DMS53 treated with DMSO at 0.1 percent for 48 hours (cell line): Measurements from ENCODE around the gene CYP4F22.
"Not testable (repeated sequence)": the region's sequence is repeated elsewhere in the genome, so short reads cannot be mapped to it uniquely, and the experiment has no call there.

ENCODE experiments used
- DNase-seq: peaks from one replicate; lab custom pipeline; 2025; ENCODE audit not compliant: unreplicated experiment; lab: John Stamatoyannopoulos, UW

The CYP4F22 gene

DNA sequence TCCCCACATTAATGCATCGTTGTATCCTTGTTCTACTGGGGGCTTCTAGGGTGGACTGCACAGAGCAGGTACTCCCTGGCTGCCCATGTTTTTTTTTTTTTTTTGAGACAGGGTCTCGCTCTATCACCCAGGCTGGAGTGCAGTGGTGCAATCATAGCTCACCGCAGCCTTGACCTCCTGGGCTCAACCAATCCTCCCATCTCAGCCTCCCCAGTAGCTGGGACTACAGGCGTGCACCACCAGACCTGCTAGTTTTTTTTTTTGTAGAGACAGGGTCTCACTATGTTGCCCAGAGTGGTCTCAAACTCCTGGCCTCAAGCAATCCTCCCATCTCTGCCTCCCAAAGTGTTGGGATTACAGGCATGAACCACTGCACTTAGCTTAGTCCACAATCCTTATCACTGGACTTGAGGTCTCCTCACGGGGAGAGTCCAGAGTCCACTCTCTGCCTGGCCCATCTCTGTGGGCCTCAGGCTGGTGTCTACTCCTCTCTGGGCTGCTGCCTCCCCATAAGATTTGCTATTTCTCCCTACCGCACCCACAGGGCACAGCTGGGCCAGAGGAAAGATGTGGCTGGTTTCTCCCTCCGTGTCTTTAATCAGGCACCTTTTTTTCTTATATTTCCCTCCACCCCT, 56.3 kb downstream of the CYP4F22 start:
- no peak for DNase-seq

DNA sequence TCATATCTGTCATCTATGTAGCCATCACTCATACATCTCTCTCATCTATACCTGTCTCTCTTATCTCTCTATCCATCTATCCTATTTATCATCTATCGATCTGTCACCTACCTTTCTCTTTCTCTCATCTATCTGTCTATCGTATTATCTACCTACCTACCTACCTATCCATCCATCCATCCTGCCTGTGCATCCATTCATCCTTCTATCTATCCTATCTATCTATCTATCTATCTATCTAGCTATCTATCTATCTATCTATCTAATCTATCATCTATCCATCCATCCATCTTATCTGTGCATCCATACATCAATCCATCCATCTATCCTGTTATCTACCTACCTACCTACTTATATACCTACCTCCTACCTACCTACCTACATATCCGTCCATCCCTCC, 62.1 kb downstream of the CYP4F22 start:
- DNase-seq: no peak

DNA sequence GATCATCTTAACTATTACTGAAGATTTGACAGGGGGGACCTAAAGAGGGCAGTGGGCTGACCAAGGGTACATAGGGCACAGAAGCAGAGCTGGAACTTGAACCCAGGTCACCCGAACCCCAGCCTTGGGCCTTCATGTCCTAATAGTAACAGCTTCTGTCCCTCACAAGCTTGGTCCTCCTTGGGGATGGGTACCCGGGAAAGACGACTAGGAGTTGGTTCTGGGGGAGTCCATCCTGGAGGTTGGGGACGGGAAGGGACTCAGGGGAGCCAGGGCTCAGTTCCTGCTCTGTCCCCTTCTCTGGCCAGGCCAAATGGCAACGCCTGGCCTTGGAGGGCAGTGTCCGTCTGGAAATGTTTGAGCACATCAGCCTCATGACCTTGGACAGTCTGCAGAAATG, 67.1 kb downstream of the CYP4F22 start:
- DNase-seq: no peak

DNA sequence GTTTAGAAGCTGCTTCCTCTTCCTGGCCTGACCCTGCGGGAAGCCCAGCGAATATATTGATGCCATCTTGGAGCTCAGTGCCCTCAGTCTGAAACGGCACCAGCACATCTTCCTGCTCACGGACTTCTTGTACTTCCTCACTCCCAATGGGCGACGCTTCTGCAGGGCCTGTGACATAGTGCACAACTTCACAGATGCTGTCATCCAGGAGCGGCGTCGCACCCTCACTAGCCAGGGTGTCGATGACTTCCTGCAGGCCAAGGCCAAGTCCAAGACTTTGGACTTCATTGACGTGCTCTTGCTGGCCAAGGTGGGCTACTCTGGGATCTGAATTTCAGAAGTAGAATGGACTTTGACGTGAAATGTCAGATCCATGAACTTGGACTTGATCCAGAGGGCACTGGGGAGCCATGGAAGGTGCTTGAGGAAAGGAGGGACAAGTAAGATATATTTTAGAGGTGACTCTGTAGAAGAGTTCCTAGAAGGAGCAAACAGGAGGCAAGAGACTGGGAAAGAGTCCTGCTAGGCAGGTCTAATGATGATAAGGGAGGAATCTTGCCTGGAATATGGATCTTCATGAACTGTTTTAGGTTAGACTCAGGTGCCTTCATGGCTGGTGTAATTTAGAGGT, 68.3 kb downstream of the CYP4F22 start:
- DNase-seq: no peak

DNA sequence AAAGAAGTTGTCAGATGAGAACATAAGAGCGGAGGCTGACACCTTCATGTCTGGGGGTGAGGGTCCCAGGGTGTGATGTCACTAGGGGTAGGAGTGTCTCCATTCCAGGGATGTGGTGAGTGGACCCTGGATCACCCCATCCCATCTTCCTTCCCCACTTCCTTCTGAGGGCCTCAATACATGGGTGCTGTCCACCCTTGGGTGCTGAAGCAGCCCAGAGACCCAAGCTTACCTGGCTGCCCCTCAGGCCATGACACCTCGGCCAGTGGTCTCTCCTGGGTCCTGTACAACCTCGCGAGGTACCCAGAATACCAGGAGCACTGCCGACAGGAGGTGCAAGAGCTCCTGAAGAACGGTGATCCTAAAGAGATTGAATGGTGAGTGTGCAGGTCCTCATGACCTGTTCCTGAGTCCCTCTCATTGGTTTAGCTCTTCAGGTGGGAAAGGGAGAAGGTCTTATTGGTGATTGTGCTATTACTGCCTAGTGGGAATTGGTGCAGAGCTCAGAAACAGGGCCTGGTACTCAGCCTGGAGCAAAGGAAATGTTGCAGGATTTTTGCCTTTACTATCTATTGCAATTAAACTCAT, 69.0 kb downstream of the CYP4F22 start:
- no peak for DNase-seq

DNA sequence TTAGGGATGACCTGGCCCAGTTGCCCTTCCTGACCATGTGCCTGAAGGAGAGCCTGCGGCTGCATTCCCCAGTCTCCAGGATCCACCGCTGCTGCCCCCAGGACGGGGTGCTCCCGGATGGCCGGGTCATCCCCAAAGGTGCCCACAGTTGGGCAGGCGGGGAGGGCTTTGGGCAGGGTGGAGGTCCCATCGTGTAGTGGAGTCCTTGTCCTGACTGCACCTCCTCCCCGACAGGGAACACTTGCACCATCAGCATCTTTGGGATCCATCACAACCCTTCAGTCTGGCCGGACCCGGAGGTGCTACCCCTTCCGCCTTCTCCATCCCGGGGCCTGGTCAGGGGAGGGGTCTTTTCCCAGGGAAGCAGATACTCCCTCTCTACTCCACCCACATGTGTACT, 75.0 kb downstream of the CYP4F22 start:
- no peak for DNase-seq

DNA sequence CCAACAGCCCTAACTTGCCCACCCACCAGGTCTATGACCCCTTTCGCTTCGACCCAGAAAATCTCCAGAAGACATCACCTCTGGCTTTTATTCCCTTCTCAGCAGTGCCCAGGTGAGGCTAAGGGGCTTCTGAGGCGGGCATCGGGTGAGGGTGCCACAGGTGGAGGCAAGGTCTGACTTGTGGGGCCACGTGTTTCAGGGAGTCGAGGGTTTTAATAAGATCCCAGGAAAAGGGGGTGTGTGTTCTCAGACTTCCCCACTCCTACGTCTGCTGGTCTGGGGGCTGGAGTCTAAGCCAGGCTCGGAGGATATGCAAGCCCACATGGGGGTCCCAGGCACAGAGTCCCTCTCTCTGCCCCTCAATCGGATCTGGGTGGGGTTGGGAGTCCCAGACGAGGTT, 75.8 kb downstream of the CYP4F22 start:
- no peak for DNase-seq

DNA sequence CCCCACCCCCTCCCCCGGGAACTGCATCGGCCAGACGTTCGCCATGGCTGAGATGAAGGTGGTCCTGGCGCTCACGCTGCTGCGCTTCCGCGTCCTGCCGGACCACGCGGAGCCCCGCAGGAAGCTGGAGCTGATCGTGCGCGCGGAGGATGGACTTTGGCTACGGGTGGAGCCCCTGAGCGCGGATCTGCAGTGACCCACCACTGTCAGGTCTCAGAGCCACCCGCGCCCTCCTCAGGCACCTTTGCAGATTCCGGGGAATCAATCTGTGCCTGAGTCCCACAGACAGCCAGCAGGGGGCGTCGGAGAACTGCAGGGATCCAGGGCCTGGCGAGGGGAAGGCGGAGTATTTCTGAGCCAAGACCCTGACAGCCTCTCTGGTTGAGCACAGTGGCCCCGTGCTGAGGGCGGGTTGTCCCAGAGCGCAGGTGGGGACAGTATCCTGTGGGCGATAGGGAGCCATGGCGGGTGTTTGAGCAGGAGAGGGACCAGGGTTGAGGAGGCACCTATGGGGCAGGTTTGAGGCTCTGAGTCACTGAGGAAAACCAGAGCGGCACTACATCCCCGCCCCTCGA, 76.3 kb downstream of the CYP4F22 start:
- peak; percentile 2 for DNase-seq

DNA sequence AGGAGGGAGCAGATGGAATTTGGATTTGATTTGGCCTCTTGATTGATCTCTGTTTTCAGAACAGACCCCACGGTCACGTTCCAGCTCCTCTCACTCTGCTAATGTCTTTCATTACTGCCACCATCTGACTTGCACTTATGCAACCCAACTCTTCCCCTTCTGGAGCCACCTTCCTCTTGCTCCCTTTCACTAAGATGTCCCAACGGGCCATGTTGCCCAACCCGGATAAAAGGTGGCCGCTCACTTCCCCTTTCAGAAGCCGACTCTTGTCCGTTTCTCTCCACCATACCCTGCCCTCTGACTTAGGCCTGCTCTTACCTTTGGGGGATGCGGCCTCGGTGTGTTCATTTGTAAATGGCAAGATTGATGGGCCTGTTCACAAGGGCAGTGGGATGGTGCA, 79.3 kb downstream of the CYP4F22 start:
- no peak for DNase-seq

DNA sequence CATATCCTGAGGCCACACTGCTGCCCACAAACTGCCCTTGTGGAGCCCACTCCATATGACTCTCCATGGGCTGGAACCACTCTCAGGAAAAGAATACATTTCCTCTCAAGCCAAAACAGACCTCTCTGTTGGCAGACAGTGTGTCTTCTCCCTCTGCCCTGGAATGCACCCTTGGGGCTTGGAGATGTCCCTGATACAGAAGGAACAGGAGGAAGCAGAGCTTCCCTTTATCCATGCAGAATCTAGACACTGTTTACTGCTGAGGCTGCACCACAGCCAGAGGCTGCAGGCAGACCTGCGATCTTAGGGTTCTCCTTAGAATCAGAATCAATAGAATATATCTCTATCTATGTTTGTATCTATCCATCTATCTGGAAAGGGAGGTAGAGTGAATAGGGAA, 79.9 kb downstream of the CYP4F22 start:
- DNase-seq: no peak

DNA sequence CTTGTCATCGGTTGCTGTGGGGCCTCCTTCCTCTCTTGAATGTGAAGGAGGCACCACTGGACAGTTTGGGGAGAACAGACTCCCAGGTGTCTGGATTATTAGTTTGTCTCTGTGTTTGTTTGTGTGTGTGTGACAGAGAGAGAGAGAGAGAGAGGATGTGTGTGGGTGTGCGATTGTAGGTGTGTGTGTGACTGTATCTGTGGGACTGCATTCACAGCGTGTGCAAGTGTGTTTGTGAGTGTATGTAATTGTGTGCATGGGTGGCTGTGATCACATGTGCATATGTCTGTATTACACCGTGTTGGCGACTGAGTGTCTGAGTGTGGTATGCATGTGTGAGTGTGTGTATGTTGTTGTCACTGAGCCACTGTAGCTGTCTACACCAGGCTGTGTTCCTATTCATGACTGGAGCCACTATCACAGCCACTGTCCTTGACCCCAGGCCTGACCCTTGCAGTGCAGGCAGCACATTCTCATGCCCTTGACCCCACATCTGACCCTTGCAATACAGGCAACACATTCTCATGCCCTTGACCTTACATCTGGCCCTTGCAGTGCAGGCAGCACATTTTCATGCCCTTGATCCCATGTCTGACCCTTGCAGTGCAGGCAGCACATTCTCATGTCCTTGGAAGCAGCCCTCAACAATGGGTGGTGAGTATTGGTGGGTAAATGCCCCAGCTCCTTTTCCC, 81.6 kb downstream of the CYP4F22 start:
- DNase-seq: no peak

DNA sequence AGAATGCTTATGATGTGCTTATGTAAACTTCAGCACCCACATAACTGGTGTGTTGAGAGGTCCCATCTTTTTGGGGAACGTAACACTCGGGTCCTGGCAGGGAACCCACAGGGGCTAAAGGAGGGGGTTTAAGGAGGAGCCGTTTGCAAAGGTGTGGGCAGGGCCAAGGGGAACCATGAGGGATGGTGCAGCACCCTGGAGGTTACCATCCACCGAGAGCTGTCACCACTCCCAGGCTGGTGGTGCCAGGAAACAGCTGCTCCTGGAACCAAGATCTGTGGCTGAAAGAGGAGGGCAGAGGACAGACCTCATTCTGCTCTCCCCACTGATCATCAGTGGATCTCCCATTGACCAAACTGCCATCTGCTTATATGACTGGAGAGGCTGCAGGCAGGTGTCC, 83.5 kb downstream of the CYP4F22 start:
- DNase-seq: no peak

DNA sequence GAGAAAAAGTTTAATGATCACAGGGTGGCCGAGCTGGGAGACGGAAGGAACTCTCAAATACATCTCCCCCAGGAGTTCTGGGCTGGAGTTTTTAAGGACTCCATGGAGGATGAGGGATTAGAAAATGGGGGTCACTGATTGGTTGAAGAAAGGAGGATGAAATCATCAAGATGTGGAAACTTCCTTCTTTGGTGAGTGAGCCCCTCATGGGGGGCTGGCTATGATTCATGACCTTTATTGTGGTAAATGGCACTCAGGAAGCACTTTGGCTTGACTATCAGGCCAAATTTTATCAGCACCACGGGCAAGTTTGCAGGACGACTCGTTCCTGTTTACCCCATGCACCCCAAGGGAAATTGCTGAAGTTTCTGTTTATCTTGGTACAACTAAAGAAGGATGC, 84.2 kb downstream of the CYP4F22 start:
- not testable (repeated sequence) for DNase-seq

DNA sequence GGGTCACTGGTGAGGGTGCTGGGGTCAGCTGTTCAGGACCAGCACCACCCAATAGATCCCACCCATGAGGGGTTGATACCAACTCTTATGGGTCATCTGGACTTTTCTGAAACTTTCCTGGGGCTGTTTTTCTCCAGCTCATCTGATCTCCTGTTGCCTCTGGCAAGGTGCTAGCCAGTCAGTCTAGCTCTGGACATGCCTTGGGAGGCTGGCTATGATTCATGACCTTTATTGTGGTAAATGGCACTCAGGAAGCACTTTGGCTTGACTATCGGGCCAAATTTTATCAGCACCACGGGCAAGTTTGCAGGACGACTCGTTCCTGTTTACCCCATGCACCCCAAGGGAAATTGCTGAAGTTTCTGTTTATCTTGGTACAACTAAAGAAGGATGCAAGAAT, 85.4 kb downstream of the CYP4F22 start:
- not testable (repeated sequence) for DNase-seq

DNA sequence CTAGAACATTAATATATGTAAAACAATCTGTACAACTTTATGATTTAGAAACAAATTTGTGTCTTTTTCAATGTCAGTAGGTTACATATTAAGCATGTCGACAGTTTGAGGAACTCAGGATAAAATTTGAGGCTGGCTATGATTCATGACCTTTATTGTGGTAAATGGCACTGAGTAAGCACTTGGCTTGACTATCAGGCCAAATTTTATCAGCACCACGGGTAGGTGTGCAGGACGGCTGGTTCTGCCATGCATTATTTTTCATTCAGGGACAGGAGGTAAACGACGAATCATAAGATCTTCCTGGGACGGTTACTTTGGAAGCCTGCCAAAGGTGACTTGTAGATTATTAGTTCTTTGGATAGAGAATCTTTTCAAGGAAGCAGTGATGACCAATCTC, 86.7 kb downstream of the CYP4F22 start:
- no peak for DNase-seq
